Measurements from ENCODE around the gene TOM1L2.

GRCh38 chr17:17871913-17872312 lies 100.3 kb downstream of the TOM1L2 start:
- TF ChIP-seq CTCF (IDR thresholded peaks at IDR 0.05; ENCODE audit: insufficient read depth, low read length) (no peak), REST (IDR thresholded peaks at IDR 0.05; ENCODE audit: insufficient replicate concordance, low read depth) (no peak), SPI1 (IDR thresholded peaks at IDR 0.05; ENCODE audit: borderline replicate concordance, low read depth) (no peak)
